ENCODE data around the gene DYRK4. TPM values are rescaled to one million over a fixed set of nuclear protein-coding genes. Genes with fewer than 3 reads are reported as not detected.

The DYRK4 gene
- total and polyA plus RNA-seq, 2 of the 13 experiments (the other 11 are each of a cell fraction or from before 2014, with no cell fraction given) = 29.4 to 40.2 TPM

- TF ChIP-seq ZNF354B (CRISPR knock-in tag; IDR thresholded peaks at IDR 0.05) = no peak
- TF ChIP-seq ZNF572 (CRISPR knock-in tag; IDR thresholded peaks at IDR 0.05) = 0 out of 2 replicates have a peak, but pooled peaks have one; percentile 67
- TF ChIP-seq PITX1 (CRISPR knock-in tag; IDR thresholded peaks at IDR 0.05) = no peak
- no peak for TF ChIP-seq SRSF1 (optimal IDR thresholded peaks at IDR 0.05; ENCODE audit: low read depth, low read length)
- no peak for TF ChIP-seq NFIB (CRISPR knock-in tag; IDR thresholded peaks at IDR 0.05; ENCODE audit: borderline replicate concordance)
- no peak for TF ChIP-seq MAFG (CRISPR knock-in tag; IDR thresholded peaks at IDR 0.05)
- no peak for TF ChIP-seq TBP (CRISPR knock-in tag; IDR thresholded peaks at IDR 0.05)
- TF ChIP-seq THRA (CRISPR knock-in tag; IDR thresholded peaks at IDR 0.05; ENCODE audit: borderline replicate concordance) = peak; percentile 43; the same call in 1 of the 2 replicates
- TF ChIP-seq ZNF317 (CRISPR knock-in tag; IDR thresholded peaks at IDR 0.05) = no peak
- no peak for TF ChIP-seq ZNF275 (CRISPR knock-in tag; IDR thresholded peaks at IDR 0.05; ENCODE audit: borderline replicate concordance)
- no peak for TF ChIP-seq ZNF780A (CRISPR knock-in tag; IDR thresholded peaks at IDR 0.05)
- TF ChIP-seq ZNF605 (CRISPR knock-in tag; IDR thresholded peaks at IDR 0.05) = 0 out of 2 replicates have a peak, but pooled peaks have one; percentile 47
- TF ChIP-seq ZNF205 (CRISPR knock-in tag; IDR thresholded peaks at IDR 0.05) = no peak
- no peak for TF ChIP-seq ZNF720 (CRISPR knock-in tag; IDR thresholded peaks at IDR 0.05)
- no peak for TF ChIP-seq CBX1 (IDR thresholded peaks at IDR 0.05; ENCODE audit: low read depth)
- no peak for TF ChIP-seq ZC3H4 (CRISPR knock-in tag; IDR thresholded peaks at IDR 0.05; ENCODE audit: borderline replicate concordance)
- no peak for TF ChIP-seq CHD4 (IDR thresholded peaks at IDR 0.05; ENCODE audit: borderline replicate concordance, low read length)
- TF ChIP-seq ZNF543 (CRISPR knock-in tag; IDR thresholded peaks at IDR 0.05) = no peak
- no peak for TF ChIP-seq RORA (CRISPR knock-in tag; IDR thresholded peaks at IDR 0.05)
- no peak for TF ChIP-seq NFYC (CRISPR knock-in tag; IDR thresholded peaks at IDR 0.05)
- no peak for TF ChIP-seq EZH2 (conservative IDR thresholded peaks at IDR 0.05; ENCODE audit: low read depth, low read length)
- peak; percentile 71; the same call in 1 of the 2 replicates for TF ChIP-seq ARID4A (CRISPR knock-in tag; IDR thresholded peaks at IDR 0.05; ENCODE audit: borderline replicate concordance)
- no peak for TF ChIP-seq TEAD3 (CRISPR knock-in tag; optimal IDR thresholded peaks at IDR 0.05; ENCODE audit: borderline replicate concordance)
- TF ChIP-seq FOXA1 (IDR thresholded peaks at IDR 0.05) = no peak
- TF ChIP-seq FOXA1 (CRISPR knock-in tag; IDR thresholded peaks at IDR 0.05) = no peak
- TF ChIP-seq MYC (CRISPR knock-in tag; IDR thresholded peaks at IDR 0.05; ENCODE audit: borderline replicate concordance) = peak; percentile 83
- TF ChIP-seq ZNF441 (CRISPR knock-in tag; IDR thresholded peaks at IDR 0.05; ENCODE audit: borderline replicate concordance) = peak; percentile 53; the same call in 1 of the 2 replicates
These were observed 42.7 kb downstream of the DYRK4 start (continued) for GRCh38 chr12:4604684-4605193.
